ENCODE measurements around the gene SH3BP5.
"Not testable (repeated sequence)": the region's sequence is repeated elsewhere in the genome, so short reads cannot be mapped to it uniquely, and the experiment has no call there.

The SH3BP5 gene

DNA sequence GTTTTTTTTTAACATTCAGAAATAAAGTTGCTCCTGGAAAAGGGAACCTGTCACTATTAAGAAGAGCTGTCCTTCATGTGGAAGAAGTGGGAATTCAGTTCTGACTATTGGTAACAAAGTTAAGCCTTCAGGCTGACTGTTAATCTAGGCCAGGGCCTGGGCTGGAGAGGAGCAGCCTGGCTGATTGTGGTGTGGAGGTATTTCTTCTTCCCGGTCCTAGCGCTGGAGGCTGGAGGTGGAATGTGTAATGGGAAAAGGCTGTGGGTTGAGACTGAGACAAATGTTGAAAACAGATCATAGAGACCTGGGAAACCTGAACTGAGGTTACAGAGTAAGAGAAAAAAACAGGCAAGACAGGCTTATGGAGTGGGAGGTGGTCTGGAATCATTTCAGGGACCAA, 23.8 kb upstream of the SH3BP5 start:
- TF ChIP-seq, protein P1, sequence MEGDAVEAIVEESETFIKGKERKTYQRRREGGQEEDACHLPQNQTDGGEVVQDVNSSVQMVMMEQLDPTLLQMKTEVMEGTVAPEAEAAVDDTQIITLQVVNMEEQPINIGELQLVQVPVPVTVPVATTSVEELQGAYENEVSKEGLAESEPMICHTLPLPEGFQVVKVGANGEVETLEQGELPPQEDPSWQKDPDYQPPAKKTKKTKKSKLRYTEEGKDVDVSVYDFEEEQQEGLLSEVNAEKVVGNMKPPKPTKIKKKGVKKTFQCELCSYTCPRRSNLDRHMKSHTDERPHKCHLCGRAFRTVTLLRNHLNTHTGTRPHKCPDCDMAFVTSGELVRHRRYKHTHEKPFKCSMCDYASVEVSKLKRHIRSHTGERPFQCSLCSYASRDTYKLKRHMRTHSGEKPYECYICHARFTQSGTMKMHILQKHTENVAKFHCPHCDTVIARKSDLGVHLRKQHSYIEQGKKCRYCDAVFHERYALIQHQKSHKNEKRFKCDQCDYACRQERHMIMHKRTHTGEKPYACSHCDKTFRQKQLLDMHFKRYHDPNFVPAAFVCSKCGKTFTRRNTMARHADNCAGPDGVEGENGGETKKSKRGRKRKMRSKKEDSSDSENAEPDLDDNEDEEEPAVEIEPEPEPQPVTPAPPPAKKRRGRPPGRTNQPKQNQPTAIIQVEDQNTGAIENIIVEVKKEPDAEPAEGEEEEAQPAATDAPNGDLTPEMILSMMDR (conservative IDR thresholded peaks at IDR 0.05; ENCODE audit: low read depth) = no peak
- H3K27ac ChIP-seq = no peak overlapping the region
- ChIA-PET POLR2A (ENCODE audit: low non-redundant PET) (no interaction called here), CTCF (no interaction called here)
- DNase-seq (ENCODE audit: low spot score) = no peak

DNA sequence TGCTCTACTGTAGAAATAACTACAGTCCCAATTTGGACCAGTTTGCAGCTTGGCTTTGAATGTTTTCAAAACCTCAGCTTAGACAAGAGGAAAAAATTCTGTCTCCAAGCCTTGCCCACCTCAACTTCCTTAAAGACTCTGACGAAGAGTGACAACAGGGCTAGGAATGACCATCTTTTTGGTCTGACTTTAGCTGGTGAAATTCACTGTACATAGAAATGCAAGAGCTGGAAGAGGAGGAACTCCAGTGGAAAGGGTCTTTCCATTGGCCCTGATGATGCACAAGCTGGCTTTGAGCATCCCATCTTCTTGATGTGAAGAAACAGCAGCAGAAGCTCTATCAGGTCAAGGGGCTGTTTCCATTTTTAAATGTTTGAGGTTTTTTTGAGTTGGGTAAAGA, 22.7 kb upstream of the SH3BP5 start:
- ChIA-PET CTCF (no interaction called here), POLR2A (ENCODE audit: low non-redundant PET) (no interaction called here)
- TF ChIP-seq, protein P1 (conservative IDR thresholded peaks at IDR 0.05; ENCODE audit: low read depth) = no peak
- no peak for DNase-seq (ENCODE audit: low spot score)
- no peak overlapping the region for H3K27ac ChIP-seq

DNA sequence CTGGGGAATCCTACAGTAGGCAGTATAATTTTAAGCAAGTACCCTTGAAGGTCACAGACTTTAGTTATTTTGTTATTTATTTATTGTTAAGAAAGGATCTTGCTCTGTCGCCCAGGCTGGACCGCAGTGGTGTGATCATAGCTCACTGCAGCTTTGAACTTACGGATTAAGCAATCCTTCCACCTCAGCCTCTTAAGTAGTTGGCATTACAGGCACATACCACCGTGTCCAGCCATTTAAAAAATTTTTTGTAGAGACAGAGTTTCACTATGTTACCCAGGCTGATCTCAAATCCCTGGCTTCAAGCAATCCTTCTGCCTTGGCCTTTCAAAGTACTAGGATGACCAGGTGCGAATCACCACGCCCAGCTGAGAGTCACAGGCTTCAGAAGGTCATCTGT, 22.1 kb upstream of the SH3BP5 start:
- CTCF ChIA-PET = no interaction called here

DNA sequence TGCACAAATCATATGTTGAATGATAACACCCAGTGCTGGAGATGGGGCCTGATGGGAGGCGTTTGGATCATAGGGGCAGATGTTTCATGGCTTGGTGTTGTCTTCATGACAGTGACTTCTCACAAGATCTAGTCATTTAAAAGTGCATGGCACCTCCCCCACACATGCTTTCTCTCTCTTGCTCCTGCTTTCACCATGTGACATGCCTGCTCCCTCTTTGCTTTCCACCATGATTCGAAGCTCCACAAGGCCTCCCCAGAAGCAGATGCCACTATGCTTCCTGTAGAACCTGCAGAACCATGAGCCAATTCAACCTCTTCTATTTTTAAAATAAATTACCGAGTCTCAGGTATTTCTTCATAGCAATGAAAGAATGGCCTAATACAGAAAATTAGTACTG, 17.8 kb upstream of the SH3BP5 start:
- ChIA-PET POLR2A (ENCODE audit: low non-redundant PET) (no interaction called here), CTCF (interaction anchor here (0.7 kb wide), 2 partner anchors 8 to 570 kb away, joined by 3 to 9 read pairs; no protein-coding TSS in a partner anchor)
- DNase-seq (ENCODE audit: low spot score) = no peak
- no peak overlapping the region for H3K27ac ChIP-seq
- TF ChIP-seq, protein P1 (conservative IDR thresholded peaks at IDR 0.05; ENCODE audit: low read depth) = no peak

More for the DNA sequence above, 22.1 kb upstream of the SH3BP5 start:
- DNase-seq (ENCODE audit: low spot score) = no peak
- H3K27ac ChIP-seq = no peak overlapping the region
- POLR2A ChIA-PET (ENCODE audit: low non-redundant PET) = no interaction called here
- TF ChIP-seq, protein P1 (conservative IDR thresholded peaks at IDR 0.05; ENCODE audit: low read depth) = no peak

DNA sequence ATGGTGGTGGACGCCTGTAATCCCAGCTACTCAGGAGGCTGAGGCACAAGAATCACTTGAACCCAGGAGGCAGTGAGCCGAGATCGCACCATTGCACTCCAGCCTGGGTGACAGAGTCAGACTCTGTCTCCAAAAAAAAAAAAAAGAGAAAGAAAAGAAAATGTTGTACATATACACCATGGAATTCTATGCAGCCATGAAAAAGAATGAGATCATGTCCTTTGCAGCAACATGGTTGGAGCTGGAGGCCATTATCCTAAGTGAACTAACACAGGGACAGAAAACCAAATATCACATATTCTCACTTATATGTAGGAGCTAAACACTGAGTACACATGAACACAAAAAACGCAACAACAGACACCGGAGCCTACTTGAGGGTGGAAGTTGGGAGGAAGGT, 17.1 kb upstream of the SH3BP5 start:
- H3K27ac ChIP-seq; DNase-seq (ENCODE audit: low spot score); POLR2A ChIA-PET (ENCODE audit: low non-redundant PET): not testable (repeated sequence)
- CTCF ChIA-PET = interaction anchor here (0.6 kb wide), 1 partner anchor 81 kb away, joined by 4 read pairs; no protein-coding TSS in a partner anchor

DNA sequence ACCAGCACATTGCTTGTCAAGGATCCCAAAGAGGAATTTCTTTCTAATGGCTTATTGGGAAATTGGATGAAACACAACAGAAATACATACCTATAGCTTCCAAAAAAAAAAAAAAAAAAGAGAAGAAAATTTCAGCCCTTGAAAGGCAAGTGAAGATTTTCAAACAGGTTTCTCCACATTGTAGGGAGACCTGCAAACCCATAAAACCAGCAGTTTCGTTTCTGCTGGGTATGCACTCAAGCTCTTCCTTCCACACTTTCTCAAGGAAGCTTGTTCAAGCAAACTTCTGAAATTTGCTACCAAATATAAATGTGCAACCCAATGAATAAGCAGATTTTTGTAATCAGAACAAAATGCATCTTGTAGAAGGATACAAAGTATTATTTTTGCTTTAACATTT, 15.9 kb upstream of the SH3BP5 start:
- TF ChIP-seq, protein P1 (conservative IDR thresholded peaks at IDR 0.05; ENCODE audit: low read depth) = no peak
- DNase-seq (ENCODE audit: low spot score) = no peak
- POLR2A ChIA-PET (ENCODE audit: low non-redundant PET) = no interaction called here
- CTCF ChIA-PET = no interaction called here
- no peak overlapping the region for H3K27ac ChIP-seq

DNA sequence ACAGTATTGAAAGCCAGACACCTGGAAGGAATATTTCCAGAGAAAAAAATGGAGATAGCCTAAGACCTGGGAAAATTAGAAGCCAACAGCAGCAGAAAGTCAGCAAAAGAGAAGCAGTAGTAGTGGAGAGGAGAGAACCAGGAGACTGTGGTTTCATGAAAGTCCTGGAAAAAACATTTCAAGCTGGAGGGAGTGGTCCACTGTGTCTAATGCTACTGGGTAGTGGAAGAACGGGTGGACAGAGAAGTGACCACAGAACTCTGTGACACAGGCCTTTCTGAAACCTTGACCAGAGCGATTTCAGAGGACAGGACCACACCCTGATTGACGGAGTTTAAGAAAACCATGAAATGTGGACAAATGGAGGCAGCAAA, 15.3 kb upstream of the SH3BP5 start:
- POLR2A ChIA-PET (ENCODE audit: low non-redundant PET) = no interaction called here
- no peak for DNase-seq (ENCODE audit: low spot score)
- no peak overlapping the region for H3K27ac ChIP-seq
- TF ChIP-seq, protein P1 (conservative IDR thresholded peaks at IDR 0.05; ENCODE audit: low read depth) = no peak
- CTCF ChIA-PET = no interaction called here
